H1 (cell line): Measurements from ENCODE around the gene DCLK1.

Experiments
- KDM5A ChIP-seq: fragments of 200-600 bp; IDR thresholded peaks from 2 replicates; pipeline ENCODE4 v1.7.1; 2012; ENCODE audit warnings: mild to moderate bottlenecking, low read length, inconsistent platforms, mixed read lengths
- TF ChIP-seq, protein P1 (sequence below): IDR thresholded peaks from 2 replicates; pipeline ENCODE4 v1.6.1; 2012; ENCODE audit warnings: inconsistent platforms
- TF ChIP-seq, protein P2 (sequence below), 3 experiments: IDR thresholded peaks; 1 replicate in 2 of 3; 2 replicates in 1 of 3; pipeline versions ENCODE4 v1.5.1 to v1.6.1; 2011; ENCODE audit warnings: low read length in 3 of 3, mild to moderate bottlenecking in 3 of 3, inconsistent platforms in 2 of 3, low read depth in 1 of 3, moderate library complexity in 1 of 3; ENCODE audit not compliant: insufficient read depth in 1 of 3; ENCODE audit errors: control extremely low read depth in 1 of 3

DNA sequence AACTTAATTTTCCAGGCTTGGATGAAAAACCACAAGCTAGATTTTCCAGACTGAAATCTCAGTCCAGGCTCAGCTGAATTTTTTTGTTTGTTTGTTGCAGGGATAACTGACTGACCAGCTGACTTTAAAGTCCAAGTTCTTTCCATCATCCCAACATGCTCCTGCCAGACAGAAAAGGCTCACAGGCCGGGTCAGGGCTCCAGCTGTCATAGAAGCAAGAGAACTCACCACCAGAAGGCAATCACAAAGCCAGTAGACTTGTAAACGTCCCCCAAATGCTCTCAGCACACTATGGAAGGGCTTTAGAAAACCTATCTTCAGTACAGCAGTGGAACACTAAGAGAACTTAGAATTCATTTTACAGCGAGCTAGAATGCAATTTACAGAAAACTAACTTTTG lies 25.5 kb downstream of the DCLK1 start:
- TF ChIP-seq, protein P1, sequence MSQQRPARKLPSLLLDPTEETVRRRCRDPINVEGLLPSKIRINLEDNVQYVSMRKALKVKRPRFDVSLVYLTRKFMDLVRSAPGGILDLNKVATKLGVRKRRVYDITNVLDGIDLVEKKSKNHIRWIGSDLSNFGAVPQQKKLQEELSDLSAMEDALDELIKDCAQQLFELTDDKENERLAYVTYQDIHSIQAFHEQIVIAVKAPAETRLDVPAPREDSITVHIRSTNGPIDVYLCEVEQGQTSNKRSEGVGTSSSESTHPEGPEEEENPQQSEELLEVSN: no peak
- no peak for TF ChIP-seq KDM5A
- TF ChIP-seq, protein P2, sequence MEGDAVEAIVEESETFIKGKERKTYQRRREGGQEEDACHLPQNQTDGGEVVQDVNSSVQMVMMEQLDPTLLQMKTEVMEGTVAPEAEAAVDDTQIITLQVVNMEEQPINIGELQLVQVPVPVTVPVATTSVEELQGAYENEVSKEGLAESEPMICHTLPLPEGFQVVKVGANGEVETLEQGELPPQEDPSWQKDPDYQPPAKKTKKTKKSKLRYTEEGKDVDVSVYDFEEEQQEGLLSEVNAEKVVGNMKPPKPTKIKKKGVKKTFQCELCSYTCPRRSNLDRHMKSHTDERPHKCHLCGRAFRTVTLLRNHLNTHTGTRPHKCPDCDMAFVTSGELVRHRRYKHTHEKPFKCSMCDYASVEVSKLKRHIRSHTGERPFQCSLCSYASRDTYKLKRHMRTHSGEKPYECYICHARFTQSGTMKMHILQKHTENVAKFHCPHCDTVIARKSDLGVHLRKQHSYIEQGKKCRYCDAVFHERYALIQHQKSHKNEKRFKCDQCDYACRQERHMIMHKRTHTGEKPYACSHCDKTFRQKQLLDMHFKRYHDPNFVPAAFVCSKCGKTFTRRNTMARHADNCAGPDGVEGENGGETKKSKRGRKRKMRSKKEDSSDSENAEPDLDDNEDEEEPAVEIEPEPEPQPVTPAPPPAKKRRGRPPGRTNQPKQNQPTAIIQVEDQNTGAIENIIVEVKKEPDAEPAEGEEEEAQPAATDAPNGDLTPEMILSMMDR (IDR thresholded peaks at IDR 0.05; ENCODE audit: control extremely low read depth in 1 of 3, insufficient read depth in 1 of 3, low read depth in 1 of 3, low read length in 3 of 3): no peak
